Body of pancreas (tissue), 4 donors: Measurements from ENCODE around the gene LPP.

ENCODE experiments used
- CTCF ChIP-seq, 7 experiments: fragments of 450-650 bp in 4 of 7; fragments of 200-600 bp in 3 of 7; sonication (generic) in 3 of 7; IDR thresholded peaks; one replicate each; pipeline ENCODE4 v1.5.1; 2016 to 2019; ENCODE audit warnings: antibody characterized with exemption in 7 of 7
- POLR2A ChIP-seq, 3 donors: fragments of 450-650 bp; IDR thresholded peaks; one replicate each; pipeline ENCODE4 v1.6.1; 2016; ENCODE audit warnings: antibody characterized with exemption in 3 of 3, mild to moderate bottlenecking in 2 of 3

DNA sequence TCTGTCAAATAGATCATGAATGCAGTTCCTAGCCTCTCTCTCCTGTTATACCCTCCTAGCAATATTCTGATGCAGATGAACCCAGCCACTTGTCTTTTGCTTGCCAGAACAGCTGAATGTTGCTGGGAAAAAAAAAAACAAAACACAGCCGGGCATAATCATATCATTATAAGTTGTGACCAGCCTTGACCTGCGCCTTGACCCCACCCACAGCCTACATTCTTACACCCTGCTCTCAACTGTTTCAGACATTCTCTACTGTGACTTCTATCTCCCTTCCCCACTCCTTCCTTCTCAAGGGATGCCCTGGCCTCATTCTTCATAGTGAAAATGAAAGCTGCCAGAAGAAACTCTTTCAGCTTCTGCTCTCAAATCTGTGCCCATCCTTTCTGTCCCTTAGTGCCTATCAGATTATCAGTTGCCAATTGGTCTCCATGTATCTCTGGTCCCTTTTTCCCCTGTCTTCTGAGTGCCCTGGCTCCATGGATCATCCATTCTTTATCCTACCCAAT lies 628.7 kb downstream of the LPP start:
- TF ChIP-seq CTCF (IDR thresholded peaks at IDR 0.05) (no peak), POLR2A (IDR thresholded peaks at IDR 0.05) (no peak)
